HFF-Myc (cell line): Measurements from ENCODE around the gene IFNGR1.

Source experiments
- DNase-seq: peaks from one replicate; pipeline ENCODE4 v3.0.0-alpha.2; 2011; ENCODE audit warnings: low read depth; ENCODE audit errors: extremely low read depth
- H3K4me3 ChIP-seq: replicated peaks from 2 replicates; pipeline ENCODE4 v1.5.1; 2011; ENCODE audit warnings: low read depth, mild to moderate bottlenecking, control low read depth, low read length
- TF ChIP-seq, protein P1 (sequence below): IDR thresholded peaks from 2 replicates; pipeline ENCODE4 v1.5.1; 2012; ENCODE audit warnings: mild to moderate bottlenecking, low read depth, low read length, control low read depth; ENCODE audit errors: missing control alignments

The IFNGR1 gene

DNA sequence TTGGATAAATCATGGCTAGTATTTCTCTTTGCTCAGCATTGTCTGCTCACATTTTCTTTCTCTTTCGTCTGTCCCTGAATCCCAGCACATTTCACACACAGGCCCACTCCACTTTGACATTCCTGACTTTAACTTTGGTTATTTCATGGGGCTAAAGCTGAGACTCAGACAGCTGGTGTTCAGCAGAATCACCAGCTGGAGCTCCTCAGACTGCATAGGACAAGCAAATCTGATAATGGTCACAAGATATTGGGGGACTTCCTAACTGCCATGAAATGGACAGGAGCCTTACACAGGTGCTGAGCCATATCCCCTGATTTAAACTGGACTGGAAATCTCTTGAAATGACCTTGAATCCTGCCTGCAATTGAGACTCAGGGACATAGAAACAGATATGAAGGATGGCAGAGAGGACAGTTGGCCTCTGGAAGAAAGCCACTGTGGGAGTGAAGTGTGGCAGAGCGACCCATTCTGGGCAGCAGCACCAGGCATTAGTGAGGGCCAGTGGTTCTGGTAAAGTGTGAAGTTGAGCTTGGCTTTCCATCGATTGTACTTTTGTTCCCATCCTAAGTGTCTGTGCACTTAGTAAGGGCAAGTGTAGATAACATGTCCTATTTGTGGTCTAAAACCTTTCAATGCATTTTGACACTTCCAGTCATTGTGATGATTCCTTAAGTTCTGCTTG, 10.0 kb upstream of the IFNGR1 start:
- DNase-seq: no peak
- H3K4me3 ChIP-seq: no peak overlapping the region
- TF ChIP-seq, protein P1, sequence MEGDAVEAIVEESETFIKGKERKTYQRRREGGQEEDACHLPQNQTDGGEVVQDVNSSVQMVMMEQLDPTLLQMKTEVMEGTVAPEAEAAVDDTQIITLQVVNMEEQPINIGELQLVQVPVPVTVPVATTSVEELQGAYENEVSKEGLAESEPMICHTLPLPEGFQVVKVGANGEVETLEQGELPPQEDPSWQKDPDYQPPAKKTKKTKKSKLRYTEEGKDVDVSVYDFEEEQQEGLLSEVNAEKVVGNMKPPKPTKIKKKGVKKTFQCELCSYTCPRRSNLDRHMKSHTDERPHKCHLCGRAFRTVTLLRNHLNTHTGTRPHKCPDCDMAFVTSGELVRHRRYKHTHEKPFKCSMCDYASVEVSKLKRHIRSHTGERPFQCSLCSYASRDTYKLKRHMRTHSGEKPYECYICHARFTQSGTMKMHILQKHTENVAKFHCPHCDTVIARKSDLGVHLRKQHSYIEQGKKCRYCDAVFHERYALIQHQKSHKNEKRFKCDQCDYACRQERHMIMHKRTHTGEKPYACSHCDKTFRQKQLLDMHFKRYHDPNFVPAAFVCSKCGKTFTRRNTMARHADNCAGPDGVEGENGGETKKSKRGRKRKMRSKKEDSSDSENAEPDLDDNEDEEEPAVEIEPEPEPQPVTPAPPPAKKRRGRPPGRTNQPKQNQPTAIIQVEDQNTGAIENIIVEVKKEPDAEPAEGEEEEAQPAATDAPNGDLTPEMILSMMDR: no peak

DNA sequence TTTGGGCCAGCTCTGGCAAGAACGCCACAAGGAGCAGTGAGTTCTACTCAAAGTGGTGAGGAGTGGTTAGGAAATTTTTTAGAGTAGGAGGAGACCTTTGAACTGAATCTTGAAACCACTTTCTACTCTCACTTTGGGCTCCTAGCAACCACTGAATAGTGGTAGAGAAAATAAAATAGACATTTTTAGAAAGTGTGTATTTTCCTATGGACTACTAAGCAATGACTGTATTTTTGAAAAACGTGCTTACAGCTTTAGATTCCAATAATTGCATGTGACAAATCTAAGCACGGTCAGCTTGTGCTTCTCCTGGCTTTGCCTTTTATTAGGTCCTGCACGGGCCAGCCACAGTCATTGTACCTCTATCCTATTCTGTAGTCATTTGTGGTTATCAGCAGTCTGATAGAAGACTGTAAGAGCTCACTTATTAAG, 8.7 kb upstream of the IFNGR1 start:
- no peak overlapping the region for H3K4me3 ChIP-seq
- TF ChIP-seq, protein P1: no peak

DNA sequence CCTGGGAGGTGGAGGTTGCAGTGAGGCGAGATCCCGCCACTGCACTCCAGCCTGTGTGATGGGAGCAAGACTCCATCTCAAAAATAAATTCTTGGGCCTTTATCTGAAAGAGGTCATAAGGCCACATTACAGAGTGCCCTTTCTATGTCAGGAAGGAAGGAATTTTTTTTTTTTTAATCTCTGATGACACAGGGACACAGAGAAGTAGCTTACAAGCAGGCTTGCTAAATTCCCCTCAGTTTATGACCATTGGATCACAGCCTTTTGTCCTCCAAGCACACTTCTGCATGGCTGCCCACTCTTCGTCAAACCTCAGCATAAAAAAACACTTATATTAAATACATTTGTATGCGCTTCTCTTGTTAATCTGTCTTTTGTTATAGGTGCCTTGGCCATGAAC, 7.5 kb upstream of the IFNGR1 start:
- no peak overlapping the region for H3K4me3 ChIP-seq
- TF ChIP-seq, protein P1: no peak
- no peak for DNase-seq

More for the DNA sequence above, 8.7 kb upstream of the IFNGR1 start:
- DNase-seq: no peak

DNA sequence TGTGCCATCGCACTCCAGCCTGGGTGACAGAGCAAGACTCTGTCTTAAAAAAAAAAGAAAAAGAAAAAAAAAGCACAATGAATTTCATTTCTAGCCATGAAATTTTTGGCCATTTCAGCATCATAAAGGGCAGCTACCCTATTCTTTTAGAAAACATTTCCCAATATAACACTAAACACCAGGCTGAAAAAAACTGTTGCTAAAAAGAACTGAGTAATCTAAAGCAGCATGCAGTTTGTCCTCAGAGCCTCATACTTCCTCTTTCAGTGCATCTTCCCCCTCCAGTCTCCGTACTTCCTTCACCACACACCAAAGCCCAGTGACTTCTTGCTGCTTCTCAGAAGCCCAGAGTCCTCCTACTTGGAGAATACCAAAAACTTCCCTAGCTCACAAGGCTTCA, 5.6 kb upstream of the IFNGR1 start:
- no peak for DNase-seq
- no peak overlapping the region for H3K4me3 ChIP-seq
- TF ChIP-seq, protein P1: no peak

DNA sequence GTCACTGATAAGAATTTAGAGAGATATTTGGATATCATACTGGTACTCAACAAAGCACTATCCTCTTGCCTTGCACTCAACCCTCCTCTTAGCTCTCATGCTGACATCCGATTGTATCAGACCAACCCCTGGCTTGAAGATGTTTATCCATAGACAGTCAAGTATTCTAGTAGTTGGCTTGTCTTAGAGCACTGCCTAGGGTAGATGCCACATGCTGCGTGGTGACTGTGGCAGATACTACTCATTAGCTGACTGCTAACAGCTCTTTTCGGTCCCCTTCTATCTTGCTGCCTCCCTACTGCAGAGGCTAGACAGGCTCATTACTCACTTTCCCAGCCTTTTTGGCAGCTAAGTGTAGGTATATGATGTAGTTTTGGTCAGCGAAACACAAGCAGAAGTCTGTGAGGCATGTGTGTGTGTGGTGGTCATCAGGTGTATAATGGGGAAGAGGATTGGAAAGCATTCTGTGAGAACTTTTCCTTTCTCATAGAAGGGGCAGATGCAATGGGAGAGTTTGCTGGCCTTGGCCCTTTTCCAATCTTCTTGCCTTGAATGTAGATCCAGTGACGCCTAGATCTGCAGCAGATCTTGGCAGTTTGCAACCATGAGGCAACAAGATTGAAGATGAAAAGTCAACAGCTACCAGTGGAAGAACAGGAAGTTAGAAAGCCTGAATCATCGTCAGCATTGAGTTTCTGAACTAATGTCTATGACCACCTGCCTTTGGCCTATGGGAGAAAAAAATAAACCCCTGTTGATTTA, 4.4 kb upstream of the IFNGR1 start:
- H3K4me3 ChIP-seq: no peak overlapping the region
- DNase-seq: no peak
- TF ChIP-seq, protein P1: no peak

DNA sequence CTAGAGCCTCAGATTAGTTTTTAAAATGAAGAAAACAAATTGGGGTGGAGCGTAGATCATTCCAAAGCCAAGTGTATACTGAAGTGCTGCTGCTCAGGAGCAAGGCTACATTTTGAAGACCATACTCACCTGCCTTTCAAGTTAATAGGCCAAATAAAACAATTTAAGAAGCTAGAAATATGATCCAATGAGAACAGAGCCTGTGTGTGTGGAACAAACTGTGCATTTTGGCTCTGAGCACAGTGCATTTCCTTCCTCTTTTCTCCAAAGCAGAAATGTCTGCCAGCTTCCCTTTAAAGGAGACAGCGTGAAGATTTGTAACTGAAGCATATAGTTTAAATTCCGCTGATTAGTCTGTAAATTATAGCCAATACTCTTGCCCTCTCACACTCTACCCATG, 3.2 kb upstream of the IFNGR1 start:
- no peak overlapping the region for H3K4me3 ChIP-seq
- no peak for DNase-seq
- TF ChIP-seq, protein P1: no peak
